Astrocyte of the spinal cord (primary cell): Measurements from ENCODE around the gene NSMCE1.
"Not testable (repeated sequence)": the region's sequence is repeated elsewhere in the genome, so short reads cannot be mapped to it uniquely, and the experiment has no call there.

Experiments used
- DNase-seq: peaks from one replicate; pipeline ENCODE4 v3.0.0; 2011; ENCODE audit warnings: low read depth, low spot score
- H3K4me3 ChIP-seq: 2 replicates; pipeline ENCODE4 v1.5.1; 2011; ENCODE audit warnings: low read depth, mild to moderate bottlenecking, low read length, moderate library complexity
- in situ Hi-C: cut with HindIII; loops from 2 replicates; pipeline ENCODE4 v1.10.0; 2017; ENCODE audit warnings: low sequenced_read_pairs
- TF ChIP-seq, protein P1 (sequence below): IDR thresholded peaks from 2 replicates; pipeline ENCODE4 v1.5.1; 2012; ENCODE audit warnings: low read depth, mild to moderate bottlenecking, low read length, inconsistent platforms

The NSMCE1 gene

DNA sequence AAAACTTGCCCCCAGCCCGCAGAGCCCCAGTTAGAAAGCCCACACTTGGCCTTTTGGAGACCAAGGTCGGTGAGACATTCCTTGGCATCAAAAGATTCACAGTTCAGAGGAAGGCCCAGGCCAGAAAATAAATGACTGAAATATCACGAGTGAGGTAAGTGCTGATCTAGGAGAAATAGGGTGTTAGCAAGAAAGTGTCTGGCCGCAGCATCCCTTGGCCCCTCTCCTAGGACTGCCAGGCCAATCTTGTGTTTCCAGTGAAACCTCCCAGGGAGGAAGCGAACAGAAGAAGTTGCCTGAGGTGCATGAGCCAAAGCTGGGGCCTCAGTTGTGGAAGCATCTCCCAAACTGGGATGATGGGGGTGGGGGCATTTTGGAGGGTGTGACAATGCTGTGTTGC lies 22.5 kb upstream of the NSMCE1 start:
- no peak for DNase-seq
- no peak overlapping the region for H3K4me3 ChIP-seq
- in situ Hi-C loops, result no loop called here
- TF ChIP-seq, protein P1, sequence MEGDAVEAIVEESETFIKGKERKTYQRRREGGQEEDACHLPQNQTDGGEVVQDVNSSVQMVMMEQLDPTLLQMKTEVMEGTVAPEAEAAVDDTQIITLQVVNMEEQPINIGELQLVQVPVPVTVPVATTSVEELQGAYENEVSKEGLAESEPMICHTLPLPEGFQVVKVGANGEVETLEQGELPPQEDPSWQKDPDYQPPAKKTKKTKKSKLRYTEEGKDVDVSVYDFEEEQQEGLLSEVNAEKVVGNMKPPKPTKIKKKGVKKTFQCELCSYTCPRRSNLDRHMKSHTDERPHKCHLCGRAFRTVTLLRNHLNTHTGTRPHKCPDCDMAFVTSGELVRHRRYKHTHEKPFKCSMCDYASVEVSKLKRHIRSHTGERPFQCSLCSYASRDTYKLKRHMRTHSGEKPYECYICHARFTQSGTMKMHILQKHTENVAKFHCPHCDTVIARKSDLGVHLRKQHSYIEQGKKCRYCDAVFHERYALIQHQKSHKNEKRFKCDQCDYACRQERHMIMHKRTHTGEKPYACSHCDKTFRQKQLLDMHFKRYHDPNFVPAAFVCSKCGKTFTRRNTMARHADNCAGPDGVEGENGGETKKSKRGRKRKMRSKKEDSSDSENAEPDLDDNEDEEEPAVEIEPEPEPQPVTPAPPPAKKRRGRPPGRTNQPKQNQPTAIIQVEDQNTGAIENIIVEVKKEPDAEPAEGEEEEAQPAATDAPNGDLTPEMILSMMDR, result no peak

DNA sequence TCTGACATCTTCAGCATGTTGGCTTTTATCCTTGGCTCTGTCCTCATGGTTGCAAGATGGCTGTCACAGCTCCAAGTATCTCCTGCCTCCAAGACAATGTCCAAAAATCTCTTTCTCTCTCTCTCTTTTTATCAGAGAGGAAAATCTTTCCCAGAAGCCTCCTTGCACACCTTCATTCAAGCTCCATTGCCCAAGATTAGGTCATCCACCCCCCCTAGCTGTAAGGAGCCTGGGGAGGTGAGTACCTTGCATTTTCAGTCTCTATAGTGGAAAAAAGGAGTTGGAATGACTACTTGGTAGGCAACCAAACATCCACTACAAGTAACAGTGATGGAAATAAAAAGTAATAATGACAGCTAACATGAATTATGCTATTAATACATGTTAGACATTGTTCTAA lies 22.0 kb upstream of the NSMCE1 start:
- TF ChIP-seq, protein P1, result no peak
- in situ Hi-C loops, result no loop called here
- H3K4me3 ChIP-seq, result no peak overlapping the region
- no peak for DNase-seq

DNA sequence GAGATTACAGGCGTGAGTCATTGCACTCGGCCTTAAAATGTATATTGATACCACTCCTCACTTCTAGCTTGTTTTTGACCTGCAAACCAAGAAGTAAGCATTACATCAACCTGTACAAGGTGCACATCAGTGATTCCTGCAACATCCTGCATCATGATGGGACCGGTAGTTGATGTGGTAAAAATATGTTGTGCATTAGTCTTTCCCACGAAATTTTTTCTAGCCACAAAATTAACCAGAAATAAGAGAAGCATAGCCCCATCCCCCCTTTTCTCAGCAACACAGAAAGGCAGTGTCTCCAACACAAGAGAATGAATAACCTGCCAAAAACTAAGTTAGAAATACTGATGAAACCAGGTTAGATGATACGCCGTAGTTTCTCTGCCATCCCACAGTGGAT lies 21.1 kb upstream of the NSMCE1 start:
- in situ Hi-C loops, result no loop called here
- H3K4me3 ChIP-seq, result no peak overlapping the region
- no peak for DNase-seq
- TF ChIP-seq, protein P1, result no peak

DNA sequence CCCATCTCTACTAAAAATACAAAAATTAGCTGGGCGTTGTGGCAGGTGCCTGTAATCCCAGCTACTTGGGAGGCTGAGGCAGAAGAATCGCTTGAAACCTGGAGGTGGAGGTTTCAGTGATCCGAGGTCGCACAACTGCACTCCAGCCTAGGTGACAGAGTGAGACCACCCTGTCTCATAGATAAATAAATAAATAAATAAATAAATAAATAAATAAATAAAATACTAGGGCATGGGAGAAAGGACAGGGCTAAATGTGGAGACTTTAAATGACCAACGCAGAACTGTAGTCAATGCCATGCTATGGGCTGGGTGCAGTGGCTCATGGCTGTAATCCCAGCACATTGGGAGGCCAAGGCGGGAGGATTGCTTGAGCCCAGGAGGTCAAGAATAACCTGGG lies 19.7 kb upstream of the NSMCE1 start:
- in situ Hi-C loops, H3K4me3 ChIP-seq, DNase-seq: not testable (repeated sequence)

DNA sequence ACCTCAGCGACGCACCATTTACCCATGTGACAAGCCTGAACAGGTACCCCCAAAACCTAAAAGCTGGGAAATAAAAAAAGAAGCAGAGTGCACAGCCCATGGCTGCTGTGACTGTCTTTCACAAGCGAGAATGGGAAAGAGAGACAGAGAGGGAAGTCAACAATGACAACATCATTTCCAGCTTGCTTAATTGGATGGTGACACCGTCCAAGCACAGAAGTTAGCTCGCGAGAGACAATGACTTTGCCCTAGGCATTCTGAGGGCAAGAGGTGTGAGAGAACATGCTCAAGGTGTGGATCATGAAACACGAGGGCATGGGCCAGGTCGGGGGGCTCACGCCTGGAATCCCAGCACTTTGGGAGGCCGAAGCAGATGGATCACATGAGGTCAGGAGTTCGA lies 19.3 kb upstream of the NSMCE1 start:
- in situ Hi-C loops, result no loop called here
- DNase-seq, result no peak
- TF ChIP-seq, protein P1, result no peak
- H3K4me3 ChIP-seq, result no peak overlapping the region

DNA sequence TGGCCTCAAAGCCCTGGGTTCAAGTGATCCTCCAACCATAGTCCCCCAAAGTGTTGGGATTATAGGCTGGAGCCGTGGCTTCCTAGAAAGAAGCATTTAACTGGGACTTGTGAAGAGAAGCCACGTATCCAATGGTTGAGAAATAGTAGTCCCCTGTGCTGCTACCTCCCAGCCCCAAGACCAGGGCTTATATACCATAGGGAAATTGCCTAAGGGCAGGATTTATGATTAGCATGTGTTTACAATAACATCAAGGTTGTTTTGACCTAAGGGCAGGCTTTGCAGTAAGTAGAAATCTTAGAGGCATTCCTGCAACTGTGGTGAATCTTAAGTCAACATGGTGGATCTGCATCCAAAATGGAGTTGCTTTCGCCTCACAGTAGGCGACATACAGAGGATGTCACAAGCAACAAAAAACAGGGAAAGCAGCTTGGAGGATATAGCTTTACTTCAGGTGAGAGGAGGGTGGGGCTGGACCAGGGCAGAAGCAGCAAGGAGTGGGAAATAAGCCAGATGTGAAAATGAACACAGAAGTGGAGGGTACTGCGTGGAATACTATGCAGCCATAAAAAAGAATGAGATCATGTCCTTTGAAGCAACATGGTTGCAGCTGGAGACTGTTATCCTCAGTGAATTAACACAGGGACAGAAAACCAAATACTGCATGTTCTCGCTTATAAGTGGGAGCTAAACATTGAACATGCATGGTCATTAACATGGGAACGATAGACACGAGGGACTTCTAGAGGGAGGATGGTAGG lies 18.7 kb upstream of the NSMCE1 start:
- no peak overlapping the region for H3K4me3 ChIP-seq
- TF ChIP-seq, protein P1, result no peak
- in situ Hi-C loops, result no loop called here
- no peak for DNase-seq

DNA sequence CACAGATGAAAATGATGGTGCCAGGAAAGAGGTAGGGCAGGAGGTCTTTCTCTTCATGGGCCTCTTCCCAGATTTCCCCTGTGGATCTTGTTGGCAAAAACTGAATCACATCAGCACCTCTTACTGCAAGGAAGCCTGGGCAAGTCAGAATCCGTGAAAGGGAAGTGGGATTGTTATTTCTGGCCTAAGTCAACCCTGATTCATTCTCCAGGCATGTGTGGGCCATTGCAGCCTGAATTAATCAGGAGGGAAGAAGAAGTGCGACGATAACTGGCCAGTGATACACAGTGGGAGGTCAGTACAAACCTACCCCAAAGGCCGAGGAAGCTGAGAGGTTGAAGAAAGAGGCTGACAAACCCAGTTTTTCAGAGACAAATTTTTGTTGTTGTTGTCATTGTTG lies 17.9 kb upstream of the NSMCE1 start:
- no peak overlapping the region for H3K4me3 ChIP-seq
- TF ChIP-seq, protein P1, result no peak
- in situ Hi-C loops, result no loop called here
- peak; percentile 94 for DNase-seq
